Activated CD4-positive, alpha-beta T cell treated with anti-CD3 and anti-CD28 coated beads, Interleukin-2, amount 50 U/mL, for 16 hours (primary cell): ENCODE measurements around the gene CT55.
"Not testable (repeated sequence)": the region's sequence is repeated elsewhere in the genome, so short reads cannot be mapped to it uniquely, and the experiment has no call there.

Experiments used
- DNase-seq: peaks from one replicate; pipeline ENCODE4 v3.0.0-alpha.2; 2020

Gene CT55, protein sequence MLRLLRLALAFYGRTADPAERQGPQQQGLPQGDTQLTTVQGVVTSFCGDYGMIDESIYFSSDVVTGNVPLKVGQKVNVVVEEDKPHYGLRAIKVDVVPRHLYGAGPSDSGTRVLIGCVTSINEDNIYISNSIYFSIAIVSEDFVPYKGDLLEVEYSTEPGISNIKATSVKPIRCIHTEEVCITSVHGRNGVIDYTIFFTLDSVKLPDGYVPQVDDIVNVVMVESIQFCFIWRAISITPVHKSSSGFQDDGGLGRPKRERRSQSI

DNA sequence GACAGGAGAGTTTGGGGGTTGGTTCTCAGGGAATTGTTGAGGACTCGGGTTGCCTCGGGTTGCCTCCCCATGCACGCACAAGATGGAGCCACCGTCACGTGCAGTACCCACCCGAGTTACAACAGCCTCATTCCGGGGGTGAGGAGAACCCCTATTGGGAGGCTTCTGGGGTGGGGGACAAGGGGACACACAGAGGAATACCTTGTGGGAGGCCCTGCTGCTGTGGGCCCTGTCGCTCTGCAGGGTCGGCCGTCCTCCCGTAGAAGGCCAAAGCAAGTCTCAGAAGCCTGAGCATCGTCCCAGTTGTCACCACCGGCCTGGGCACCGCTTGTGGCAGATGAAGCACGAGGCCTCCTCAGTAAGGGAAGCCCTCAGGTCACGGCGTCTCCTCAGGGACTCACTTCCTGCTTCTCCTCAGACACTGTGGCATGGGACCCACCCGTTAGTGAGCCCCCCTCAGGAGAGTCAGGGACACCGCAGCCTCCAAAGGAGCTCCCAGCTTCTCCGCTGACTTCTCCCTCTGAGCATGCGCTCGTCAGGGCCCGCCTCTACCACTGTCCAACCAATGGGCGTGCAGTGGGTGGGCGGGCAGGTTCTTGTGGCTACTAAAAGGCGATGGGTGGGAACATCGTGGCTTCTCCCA, at the start of gene CT55:
CT55 (minus strand) TSS at position 522 of the 643 bp plus-strand sequence; CDS start at position 295, 227 bp downstream.
- DNase-seq = no peak

DNA sequence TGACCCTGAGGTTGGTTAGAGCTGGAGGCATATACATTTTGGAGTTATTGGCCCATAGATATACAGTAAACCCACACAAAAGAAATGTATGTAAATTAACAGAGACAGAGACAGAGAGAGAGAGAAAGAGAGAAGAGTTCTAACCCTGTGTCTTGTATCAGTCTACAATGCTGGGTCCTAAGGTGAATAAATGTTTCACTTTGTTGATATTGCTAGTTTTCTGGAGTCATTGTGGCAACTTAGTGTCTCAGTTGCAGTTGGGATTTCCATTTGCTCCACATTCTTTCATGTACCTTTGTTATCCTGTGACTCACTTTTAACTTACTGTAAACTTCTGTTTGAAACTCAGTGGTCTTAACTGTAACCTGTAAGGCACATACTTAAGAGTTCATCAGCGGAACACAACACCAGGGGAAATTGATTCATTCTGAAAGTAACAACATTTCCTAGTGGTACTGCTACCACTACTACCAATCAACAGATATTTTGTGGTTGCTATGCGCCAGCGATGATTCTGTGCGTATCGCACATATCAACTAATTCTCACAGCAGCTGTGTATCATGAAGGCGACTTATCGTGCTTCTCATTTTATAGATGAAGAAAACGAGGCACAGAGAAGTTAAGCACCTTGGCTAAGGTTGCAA, 42.1 kb upstream of the CT55 start:
- peak; percentile 83 for DNase-seq

DNA sequence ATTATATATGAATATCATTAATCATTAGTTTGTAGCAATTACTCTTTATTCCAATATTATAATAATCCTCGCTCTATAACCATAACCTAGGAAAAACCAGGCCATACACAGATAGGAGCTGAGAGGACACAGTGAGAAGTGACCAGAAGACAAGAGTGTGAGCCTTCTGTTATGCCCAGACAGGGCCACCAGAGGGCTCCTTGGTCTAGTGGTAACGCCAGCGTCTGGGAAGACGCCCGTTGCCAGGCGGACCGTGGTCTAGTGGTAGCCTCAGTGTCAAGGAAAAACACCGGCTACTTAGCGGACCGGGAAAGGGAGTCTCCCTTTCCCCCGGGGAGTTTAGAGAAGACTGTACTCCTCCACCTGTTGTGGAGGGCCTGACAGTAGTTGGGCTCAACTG, 35.2 kb upstream of the CT55 start:
- DNase-seq = peak; percentile 20

DNA sequence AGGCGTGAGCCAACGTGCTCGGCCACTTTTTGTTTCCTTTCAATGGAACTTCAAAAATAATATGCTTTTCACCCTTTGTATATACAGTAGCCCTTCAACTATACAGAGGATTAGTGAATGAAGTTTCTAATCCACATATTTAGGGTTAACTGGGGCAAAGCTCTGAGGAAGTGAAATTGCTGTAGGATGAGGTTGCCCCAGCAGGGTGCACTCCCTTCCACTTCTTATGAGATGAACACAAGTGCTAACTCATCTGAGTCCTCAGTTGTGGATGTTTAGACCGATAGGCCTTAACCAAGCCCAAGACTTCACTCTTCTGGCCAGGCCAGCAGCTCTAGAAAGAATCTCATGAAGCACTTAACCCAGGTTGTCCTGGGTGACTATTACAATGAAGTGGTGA, 29.1 kb upstream of the CT55 start:
- DNase-seq = no peak

DNA sequence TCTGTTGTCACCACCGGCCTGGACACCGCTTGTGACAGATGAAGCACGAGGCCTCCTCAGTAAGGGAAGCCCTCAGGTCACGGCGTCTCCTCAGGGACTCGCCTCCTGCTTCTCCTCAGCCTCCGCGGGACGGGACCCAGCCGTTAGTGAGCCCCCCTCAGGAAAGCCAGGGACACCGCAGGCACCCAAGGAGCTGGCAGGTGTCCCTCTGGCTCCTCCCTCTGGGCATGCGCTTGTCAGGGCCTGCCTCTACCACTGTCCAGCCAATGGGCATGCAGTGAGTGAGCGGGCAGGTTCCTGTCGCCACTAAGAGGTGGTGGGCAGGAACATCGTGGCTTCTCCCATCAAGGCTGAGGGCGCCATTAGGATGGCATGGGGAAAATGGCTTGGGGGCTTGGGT, 23.5 kb upstream of the CT55 start:
- DNase-seq = no peak

DNA sequence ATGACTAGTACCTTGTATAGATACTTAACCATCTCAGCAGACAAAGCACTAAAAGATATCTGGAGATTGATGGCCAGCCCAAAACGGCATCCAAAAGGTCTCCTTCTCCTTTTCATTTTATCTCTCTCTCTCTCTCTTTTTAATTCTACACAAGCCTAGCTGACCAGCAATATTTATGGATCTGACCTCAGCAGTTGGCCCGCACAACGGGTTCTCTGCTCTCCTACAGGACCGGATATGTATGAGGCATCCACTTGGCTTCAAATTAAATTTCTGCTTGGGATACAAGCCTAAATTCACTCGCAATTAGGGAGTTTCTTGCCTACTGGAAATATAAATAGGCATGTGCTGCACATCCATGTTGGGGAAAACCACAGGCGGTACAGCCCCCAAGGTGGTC, 22.5 kb upstream of the CT55 start:
- no peak for DNase-seq

DNA sequence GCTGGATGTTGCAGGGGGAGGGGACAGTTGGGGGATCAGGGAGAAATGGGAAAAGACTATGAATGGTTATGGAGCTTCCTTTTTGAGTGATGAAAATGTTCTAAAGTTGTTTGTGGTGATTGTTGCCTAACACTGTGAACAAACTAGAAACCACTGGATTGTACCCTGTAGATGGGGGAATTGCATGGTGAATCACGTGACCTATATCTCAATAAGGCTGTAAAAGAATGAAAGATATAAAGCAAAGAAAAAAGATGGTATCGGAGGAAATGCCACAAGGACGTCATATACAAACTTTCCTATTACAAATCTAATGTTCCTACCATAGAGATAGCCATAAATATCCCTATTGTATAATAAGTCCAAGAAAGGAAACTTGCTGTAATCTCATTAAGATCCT, 20.6 kb upstream of the CT55 start:
- DNase-seq = no peak

DNA sequence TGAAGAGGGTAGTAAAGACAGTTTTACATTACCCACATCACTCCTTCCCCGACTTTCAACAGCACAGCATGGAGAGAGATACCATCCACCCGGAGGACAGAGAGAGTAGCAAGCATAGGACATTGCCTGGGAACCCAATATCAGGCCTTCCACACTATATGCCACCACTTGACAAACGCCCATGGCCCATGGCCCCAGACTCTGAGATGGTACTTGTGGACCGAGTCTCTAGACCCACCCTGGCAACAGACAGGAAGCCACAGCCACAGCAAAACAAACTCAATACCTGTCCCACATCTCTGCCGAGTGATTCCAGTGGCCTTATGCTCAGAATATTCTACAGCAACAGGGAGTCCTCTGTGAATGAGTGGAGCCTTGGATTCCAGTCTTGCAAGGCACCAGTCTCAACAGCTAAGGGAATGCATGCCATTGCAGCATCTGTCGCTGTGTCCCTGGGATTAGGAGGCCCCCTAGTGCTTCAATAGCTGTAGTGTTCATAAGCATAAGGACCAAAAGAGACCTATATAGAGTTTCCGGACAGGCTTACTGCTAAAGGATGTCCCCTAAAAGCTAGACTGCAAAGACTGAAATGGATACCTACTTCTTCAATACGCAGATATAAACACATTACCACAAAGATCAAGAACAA, 14.7 kb upstream of the CT55 start:
- peak; percentile 55 for DNase-seq

DNA sequence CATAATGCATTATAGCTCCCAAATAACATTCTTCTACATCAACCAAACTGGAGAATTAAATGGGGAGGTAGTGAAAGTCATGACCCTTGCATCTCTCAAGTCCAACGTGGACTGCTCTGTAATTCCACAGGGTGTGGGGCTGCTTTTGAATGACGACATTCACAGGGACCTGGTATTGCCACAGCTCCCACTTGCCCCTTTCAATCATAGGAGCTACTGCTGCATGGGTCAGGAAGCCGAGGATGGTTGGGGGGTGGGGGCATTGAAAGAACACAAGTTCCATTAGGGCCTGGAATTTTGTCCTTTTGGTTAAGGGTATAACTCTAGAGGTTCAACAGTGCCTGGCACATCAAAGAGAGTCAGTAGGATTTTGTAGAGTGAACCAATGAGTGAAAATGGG, 7.4 kb upstream of the CT55 start:
- no peak for DNase-seq

DNA sequence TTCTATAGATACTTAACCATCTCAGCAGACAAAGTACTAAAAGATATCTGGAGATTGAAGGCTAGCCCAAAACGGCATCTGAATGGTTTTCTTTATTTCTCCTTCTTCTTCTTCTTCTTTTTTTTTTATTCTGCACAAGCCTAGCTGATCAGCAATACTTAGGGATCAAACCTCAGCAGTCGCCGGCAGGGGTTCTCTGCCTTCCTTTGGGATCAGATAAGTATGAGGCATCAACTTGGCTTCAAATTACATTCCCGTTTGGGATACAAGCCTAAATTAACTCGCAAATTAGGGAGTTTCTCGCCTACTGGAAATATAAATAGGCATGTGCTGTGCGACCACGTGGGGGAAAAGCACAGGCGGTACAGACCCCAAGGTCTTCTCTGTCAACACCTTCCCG, 730 bp downstream of the CT55 start:
- no peak for DNase-seq

DNA sequence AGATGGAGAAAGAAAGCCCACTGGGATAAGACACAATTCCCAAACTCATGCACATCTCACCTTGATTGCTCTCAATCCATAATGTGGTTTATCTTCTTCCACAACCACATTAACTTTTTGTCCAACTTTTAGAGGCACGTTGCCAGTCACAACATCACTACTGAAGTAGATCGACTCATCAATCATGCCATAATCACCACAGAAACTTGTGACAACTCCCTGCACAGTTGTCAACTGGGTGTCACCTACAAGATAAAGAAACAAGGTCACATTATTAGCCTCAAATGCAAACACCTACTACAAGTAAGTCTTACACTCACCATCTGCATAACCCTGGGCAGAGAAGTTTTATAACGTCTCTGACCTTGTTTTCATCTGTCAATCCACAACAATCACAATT, 1.7 kb downstream of the CT55 start:
- not testable (repeated sequence) for DNase-seq

DNA sequence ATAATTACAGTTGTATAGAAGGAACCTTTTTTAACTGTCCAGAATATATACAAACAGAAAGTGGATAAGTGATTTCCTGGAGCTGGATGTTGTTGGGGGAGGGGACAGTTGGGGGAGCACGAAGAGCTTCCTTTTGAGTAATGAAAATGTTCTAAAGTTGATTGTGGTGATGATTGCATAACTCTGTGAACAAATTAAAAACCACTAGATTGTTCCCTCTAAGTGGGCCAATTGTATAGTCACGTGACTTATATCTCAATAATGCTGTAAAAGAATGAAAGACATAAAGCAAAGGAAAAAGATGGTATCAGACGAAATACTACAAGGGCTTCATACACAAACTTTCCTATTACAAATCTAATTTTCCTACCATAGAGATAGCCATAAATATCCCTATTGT, 2.7 kb downstream of the CT55 start:
- DNase-seq = no peak

DNA sequence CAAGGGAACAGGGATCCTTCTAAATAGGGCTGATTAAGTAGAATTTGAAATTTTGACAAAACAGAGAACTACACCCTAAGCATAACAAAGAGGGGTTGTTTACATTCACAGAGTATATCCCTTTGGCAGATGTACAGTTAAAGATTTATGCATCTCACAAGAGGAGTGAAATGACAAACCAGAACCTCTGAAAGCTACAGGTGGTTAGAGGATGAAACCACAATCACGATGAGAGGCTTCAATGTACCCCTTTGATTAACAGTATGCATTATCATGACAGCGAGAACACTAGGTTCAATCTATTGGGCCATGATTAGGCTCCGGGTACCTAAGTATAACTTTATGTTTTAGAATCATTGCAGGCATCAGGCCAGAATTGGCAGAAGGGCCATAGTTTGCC, 16.5 kb downstream of the CT55 start:
- not testable (repeated sequence) for DNase-seq

DNA sequence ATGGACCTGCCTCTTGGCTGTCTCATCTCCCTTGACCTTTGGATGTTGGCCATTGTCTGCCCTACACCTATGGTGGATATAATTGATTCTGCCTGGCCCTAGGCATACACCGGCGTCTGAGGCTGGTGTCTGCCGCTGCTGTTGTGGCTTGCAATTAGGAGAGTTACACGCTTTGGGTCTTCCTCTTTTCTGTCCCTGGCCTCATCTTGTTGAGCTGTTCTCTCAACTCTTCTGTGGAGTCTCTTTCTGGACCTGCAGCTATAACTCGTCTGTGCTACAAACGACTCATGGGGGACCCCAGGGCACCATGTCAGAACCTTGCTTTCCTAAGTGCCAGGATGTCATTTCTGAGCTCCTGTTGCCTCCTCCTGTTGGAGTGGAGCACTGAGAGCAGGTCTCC, 45.1 kb downstream of the CT55 start:
- not testable (repeated sequence) for DNase-seq

DNA sequence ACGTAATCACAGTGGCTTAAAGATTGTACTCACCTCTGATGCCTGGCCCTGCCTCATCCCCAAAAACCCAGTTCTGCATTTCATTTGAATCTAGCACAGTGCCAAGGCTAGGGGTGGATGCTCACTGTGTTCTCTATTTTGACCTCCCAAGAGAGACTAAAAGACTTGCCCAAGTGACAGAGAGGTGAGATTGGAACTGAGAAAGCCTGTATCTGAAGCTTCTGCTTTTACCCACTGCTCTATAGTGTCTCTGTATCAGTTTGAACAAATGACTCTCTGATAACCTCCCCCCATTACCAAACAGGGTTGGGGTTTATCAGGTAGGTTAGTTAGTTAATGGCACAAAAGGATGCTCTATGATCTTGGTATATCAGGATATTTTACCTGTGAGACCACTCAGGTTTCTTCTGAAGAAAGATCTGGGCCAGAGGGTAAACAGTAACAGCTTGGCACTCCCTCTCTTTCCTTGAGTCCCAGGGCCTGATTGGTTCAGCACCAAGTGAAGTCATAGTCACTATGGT, 51.1 kb downstream of the CT55 start, which contains the start of gene ETDB:
ETDB (minus strand) TSS at position 471 of the 521 bp plus-strand sequence. CDS start 1,265 bp downstream, outside the sequence.
- DNase-seq = not testable (repeated sequence)

DNA sequence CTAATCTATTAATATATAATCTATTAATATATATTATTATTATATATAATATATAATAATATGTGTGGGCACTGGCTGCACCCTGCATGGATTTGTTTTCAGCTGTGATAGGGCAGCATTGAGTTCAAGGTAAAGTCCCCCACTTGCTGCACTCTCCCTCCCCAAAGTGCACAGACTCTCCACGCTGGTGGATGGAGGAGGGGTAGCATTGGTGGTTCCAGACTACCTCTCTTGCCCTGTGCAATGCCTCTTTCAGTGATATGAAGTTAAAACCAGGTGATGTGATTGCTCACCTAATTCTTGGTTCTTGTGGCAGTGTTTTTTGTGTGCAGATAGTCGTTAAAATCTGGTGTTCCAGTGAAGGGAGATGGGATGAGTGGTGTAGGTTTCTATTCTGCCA, 55.1 kb downstream of the CT55 start:
- not testable (repeated sequence) for DNase-seq

DNA sequence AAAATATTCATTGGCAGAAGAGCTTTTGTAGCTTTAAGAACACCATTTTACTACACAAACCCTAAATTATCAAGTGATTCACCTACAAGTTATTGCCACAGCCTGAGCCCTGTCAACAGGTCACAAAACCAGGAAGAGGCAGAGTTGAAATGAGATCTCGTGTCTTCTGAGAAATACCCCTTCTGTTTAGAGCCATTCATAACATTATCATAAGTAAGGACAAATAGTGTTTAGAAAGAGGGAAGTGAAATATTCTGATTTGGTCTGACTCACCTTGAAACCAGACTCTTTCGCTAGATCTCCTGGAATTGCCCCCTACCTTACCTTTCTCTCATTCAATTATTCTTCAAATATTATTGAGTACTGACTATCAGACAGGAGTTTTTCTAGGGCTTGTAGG, 56.8 kb downstream of the CT55 start:
- DNase-seq = peak; percentile 9

DNA sequence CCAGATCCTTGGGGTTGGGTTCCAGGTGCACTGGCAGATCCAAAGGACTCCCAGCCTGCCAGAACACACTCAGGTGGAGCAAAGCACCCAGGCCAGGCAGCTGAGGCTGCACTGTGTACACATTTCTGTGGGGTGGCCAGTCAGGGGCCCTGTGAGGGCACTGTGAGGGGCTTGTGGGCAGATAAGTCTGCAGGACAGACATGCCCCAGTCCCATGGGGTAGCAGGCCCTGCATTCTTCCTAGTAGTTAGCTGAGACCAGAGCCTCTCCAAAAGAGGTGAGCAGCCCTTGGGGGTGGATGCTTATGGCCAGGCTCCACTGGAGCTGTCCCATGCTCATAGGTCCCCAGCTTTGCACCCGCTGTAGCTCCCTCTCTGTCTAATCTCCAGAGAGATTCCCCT, 58.5 kb downstream of the CT55 start:
- DNase-seq = no peak

DNA sequence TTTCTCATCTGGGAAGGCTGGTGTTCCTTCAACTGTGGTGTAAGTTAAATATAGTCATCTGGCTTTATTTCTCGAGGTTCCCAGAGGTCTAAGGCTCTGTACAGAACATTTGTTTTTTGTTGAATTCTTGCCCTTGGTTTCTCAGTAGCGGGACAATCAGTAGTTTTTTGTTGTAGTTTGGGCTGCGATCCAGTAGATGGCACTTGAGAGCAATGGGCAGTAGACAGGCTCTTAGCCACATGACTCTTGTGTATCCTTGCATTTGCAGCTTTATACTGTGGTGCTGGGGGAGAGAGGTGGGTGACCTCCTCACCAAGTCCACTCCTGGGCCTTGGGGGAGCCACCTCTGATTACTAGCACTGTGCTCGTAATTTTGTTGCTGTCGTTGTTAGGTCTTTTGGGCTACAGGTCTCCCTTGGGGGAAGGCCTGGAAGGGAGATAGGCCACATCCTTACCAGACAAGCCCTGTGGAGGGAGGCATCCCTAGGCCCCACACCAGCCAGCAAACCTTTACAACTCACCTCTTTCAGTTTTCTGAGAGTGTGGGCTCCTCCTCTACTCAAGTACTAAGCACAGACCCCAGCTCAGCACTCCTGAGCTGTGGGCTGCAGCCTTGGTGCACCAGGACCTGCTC, 59.0 kb downstream of the CT55 start:
- DNase-seq = peak; percentile 53

DNA sequence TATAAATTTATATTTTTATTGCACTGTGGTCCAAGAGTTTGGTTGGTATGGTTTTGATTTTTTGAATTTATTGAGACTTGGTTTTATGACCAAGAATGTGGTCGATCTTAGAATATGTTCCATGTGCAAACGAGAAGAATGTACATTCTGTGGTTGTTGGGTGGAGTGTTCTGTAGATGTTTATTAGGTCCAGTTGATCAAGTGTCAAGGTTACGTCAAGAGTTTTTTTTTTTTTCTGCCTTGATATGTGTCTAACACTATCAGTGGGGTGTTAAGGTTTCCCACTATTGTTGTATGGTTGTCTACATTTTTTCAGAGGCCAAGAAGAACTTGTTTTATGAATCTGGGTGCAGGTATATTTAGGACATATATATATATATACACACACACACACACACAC, 61.6 kb downstream of the CT55 start:
- DNase-seq = no peak
